Measurements from ENCODE around the gene SPATS2.

The SPATS2 gene

DNA sequence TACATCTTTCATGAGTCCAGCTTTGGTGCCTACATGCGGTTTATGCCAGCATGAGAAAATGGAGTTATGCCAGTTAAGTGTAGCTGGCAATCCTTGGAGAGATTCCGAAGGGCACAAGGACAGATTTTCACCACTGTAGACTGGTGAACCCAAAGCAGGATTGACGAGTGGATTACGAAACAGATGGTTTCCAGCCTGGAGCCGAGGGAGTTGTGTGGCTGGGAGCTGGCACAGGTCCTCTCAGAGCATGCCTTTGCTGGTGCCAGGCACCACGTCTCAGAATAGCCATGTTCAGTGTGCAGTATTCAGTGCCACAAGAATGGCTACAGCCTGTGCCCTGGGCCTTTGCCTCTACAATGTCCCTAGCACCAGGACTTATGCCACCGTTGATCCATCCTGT lies 184.8 kb downstream of the SPATS2 start:
- Histone ChIP-seq H3K27ac (ENCODE audit: insufficient read depth, low read length, poor library complexity, severe bottlenecking) (no peak overlapping the region), H3K4me3 (ENCODE audit: insufficient read depth, low read depth, low read length, poor library complexity, severe bottlenecking) (no peak overlapping the region), H3K36me3 (ENCODE audit: control insufficient read depth, insufficient read depth, low read length) (peaks cover 8% of the 10 kb centered on the region), H3K27me3 (replicated peaks; ENCODE audit: control insufficient read depth, insufficient read depth, low read length, poor library complexity, severe bottlenecking) (peaks cover 15% of the 10 kb centered on the region), H3K9me3 (ENCODE audit: control insufficient read depth, low read length) (no peaks in the 10 kb centered on the region), H3K4me1 (ENCODE audit: control insufficient read depth, insufficient read depth, low read length, poor library complexity, severe bottlenecking) (peaks cover 8% of the 10 kb centered on the region)
- DNase-seq = no peak

DNA sequence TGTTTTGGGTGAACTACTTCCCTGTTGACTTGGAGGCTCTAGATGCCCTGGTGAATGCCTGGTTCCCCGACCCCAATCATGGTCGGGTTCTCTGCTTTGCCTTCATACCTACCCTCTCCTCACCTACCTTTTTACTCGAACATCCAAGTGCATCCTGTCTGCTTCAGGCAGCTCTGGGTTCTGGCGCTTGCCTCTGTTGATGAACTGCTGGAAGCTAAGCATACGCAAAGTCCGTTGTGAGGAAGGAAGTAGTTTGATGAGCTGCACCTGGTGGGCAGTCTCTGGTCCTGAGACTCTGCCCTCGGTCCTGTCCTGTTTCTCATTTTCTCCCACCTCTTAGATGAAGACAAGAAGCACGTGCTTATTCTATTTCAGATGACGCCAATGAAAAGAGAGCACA lies 185.2 kb downstream of the SPATS2 start:
- Histone ChIP-seq H3K4me3 (ENCODE audit: insufficient read depth, low read depth, low read length, poor library complexity, severe bottlenecking) (no peak overlapping the region), H3K27me3 (replicated peaks; ENCODE audit: control insufficient read depth, insufficient read depth, low read length, poor library complexity, severe bottlenecking) (peaks cover 15% of the 10 kb centered on the region), H3K27ac (ENCODE audit: insufficient read depth, low read length, poor library complexity, severe bottlenecking) (no peak overlapping the region), H3K9me3 (ENCODE audit: control insufficient read depth, low read length) (no peaks in the 10 kb centered on the region), H3K36me3 (ENCODE audit: control insufficient read depth, insufficient read depth, low read length) (peaks cover 12% of the 10 kb centered on the region), H3K4me1 (ENCODE audit: control insufficient read depth, insufficient read depth, low read length, poor library complexity, severe bottlenecking) (peaks cover 8% of the 10 kb centered on the region)
- DNase-seq = no peak

DNA sequence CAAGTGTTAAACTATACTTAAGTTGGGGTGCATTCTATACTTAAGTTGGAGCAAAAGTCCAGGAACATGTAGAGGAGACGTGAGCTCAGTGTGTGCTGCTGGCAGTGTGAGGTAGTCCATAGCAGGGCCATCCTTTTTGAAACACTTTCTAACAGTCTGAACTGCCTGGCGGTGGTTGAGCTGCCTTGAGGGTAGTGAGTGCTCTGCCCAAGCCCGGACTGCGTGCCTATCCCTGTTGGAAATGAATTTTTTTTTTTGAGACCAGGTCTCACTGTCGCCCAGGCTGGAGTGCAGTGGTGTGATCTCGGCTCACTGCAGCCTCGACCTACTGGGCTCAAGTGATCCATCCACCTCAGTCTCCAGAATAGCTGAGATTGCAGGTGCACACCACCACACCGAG lies 185.6 kb downstream of the SPATS2 start:
- peaks cover 15% of the 10 kb centered on the region for H3K27me3 ChIP-seq (replicated peaks; ENCODE audit: control insufficient read depth, insufficient read depth, low read length, poor library complexity, severe bottlenecking)

DNA sequence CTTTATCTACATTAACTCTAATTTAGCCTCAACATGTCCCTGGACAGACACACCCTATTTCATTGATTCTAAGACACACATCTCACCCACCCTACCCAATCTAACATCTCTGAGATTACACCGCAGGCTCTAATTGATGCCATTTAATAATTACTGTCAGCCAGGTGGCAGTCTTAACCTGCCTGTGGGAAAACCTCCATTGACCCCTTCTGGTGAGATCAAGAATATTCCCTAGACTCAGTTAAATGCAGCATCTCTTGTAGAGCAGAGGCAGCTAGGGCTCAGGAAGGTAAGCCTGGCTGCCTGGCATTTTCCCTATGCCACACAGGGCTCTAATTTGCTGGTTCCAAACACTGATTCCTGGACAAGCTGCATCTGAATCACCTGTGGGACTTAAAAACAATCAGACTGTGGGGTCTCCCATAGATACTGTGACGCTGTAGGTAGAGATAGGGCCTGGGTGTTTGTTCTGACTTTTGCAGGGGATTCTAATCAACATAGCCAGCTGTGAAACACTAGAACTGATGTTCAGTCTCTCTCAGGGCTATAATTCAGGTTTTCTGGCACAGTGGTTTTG lies 186.3 kb downstream of the SPATS2 start:
- peaks cover 19% of the 10 kb centered on the region for H3K36me3 ChIP-seq (ENCODE audit: control insufficient read depth, insufficient read depth, low read length)
- H3K27ac ChIP-seq (ENCODE audit: insufficient read depth, low read length, poor library complexity, severe bottlenecking) = no peak overlapping the region
- peaks cover 6% of the 10 kb centered on the region for H3K4me1 ChIP-seq (ENCODE audit: control insufficient read depth, insufficient read depth, low read length, poor library complexity, severe bottlenecking)
- H3K27me3 ChIP-seq (replicated peaks; ENCODE audit: control insufficient read depth, insufficient read depth, low read length, poor library complexity, severe bottlenecking) = peaks cover 11% of the 10 kb centered on the region
- H3K9me3 ChIP-seq (ENCODE audit: control insufficient read depth, low read length) = no peaks in the 10 kb centered on the region
- H3K4me3 ChIP-seq (ENCODE audit: insufficient read depth, low read depth, low read length, poor library complexity, severe bottlenecking) = no peak overlapping the region
- DNase-seq = no peak

More for the DNA sequence above, 185.6 kb downstream of the SPATS2 start:
- H3K27ac ChIP-seq (ENCODE audit: insufficient read depth, low read length, poor library complexity, severe bottlenecking) = no peak overlapping the region
- no peak for DNase-seq
- no peak overlapping the region for H3K4me3 ChIP-seq (ENCODE audit: insufficient read depth, low read depth, low read length, poor library complexity, severe bottlenecking)
- H3K9me3 ChIP-seq (ENCODE audit: control insufficient read depth, low read length) = no peaks in the 10 kb centered on the region
- H3K36me3 ChIP-seq (ENCODE audit: control insufficient read depth, insufficient read depth, low read length) = peaks cover 16% of the 10 kb centered on the region
- H3K4me1 ChIP-seq (ENCODE audit: control insufficient read depth, insufficient read depth, low read length, poor library complexity, severe bottlenecking) = peaks cover 8% of the 10 kb centered on the region

DNA sequence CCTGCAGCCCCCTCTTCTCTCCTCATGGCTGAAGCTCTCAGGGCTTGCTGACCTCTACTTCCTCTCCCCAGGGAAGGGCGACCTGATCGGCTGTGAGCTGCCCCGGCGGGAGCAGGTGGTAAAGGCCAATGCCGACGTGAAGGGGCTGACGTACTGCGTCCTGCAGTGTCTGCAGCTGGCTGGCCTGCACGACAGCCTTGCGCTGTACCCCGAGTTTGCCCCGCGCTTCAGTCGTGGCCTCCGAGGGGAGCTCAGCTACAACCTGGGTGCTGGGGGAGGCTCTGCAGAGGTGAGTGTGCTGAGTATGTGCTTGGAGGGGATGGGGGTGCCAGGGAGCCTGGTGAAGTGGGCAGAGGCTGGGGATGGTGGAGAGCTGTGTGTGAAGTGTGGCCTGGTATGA lies 187.0 kb downstream of the SPATS2 start:
- no peak overlapping the region for H3K4me3 ChIP-seq (ENCODE audit: insufficient read depth, low read depth, low read length, poor library complexity, severe bottlenecking)
- H3K27ac ChIP-seq (ENCODE audit: insufficient read depth, low read length, poor library complexity, severe bottlenecking) = no peak overlapping the region
- H3K36me3 ChIP-seq (ENCODE audit: control insufficient read depth, insufficient read depth, low read length) = peaks cover 25% of the 10 kb centered on the region
- no peaks in the 10 kb centered on the region for H3K4me1 ChIP-seq (ENCODE audit: control insufficient read depth, insufficient read depth, low read length, poor library complexity, severe bottlenecking)
- H3K27me3 ChIP-seq (replicated peaks; ENCODE audit: control insufficient read depth, insufficient read depth, low read length, poor library complexity, severe bottlenecking) = peaks cover 4% of the 10 kb centered on the region
- DNase-seq = no peak
- no peaks in the 10 kb centered on the region for H3K9me3 ChIP-seq (ENCODE audit: control insufficient read depth, low read length)

DNA sequence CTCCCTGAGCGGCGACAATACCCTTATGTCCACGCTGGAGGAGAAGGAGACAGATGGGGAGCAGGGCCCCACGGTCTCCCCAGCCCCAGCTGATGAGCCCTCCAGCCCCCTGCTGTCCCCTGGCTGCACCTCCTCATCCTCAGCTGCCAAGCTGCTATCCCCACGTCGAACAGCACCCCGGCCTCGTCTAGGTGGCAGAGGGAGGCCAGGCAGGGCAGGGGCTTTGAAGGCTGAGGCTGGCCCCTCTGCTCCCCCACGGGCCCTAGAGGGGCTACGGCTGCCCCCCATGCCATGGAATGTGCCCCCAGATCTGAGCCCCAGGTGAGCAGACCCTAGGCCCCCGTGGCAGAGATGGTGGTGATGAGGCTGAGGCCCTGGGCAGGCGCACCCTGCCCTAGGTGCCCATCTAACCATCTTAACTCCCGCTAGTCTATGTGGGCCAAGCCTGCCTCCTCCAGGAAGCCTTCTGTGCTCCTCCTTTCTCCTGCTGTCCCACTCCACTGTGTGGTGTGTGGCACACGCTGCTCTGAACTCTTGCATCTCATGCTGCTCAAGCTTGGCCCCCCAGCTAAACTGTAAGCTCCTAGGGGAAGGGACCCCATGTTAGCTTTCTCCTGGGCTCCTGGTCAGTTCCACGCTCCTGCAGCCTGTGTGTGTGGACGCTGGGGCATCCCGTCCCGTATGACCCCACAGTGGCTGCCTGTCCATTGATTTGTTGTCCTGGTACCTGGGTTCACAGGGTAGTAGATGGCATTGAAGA lies 188.5 kb downstream of the SPATS2 start:
- H3K9me3 ChIP-seq (ENCODE audit: control insufficient read depth, low read length) = no peaks in the 10 kb centered on the region
- H3K4me1 ChIP-seq (ENCODE audit: control insufficient read depth, insufficient read depth, low read length, poor library complexity, severe bottlenecking) = no peaks in the 10 kb centered on the region
- H3K36me3 ChIP-seq (ENCODE audit: control insufficient read depth, insufficient read depth, low read length) = peaks cover 41% of the 10 kb centered on the region
- no peak overlapping the region for H3K4me3 ChIP-seq (ENCODE audit: insufficient read depth, low read depth, low read length, poor library complexity, severe bottlenecking)
- H3K27ac ChIP-seq (ENCODE audit: insufficient read depth, low read length, poor library complexity, severe bottlenecking) = no peak overlapping the region
- H3K27me3 ChIP-seq (replicated peaks; ENCODE audit: control insufficient read depth, insufficient read depth, low read length, poor library complexity, severe bottlenecking) = no peaks in the 10 kb centered on the region
- DNase-seq = no peak

DNA sequence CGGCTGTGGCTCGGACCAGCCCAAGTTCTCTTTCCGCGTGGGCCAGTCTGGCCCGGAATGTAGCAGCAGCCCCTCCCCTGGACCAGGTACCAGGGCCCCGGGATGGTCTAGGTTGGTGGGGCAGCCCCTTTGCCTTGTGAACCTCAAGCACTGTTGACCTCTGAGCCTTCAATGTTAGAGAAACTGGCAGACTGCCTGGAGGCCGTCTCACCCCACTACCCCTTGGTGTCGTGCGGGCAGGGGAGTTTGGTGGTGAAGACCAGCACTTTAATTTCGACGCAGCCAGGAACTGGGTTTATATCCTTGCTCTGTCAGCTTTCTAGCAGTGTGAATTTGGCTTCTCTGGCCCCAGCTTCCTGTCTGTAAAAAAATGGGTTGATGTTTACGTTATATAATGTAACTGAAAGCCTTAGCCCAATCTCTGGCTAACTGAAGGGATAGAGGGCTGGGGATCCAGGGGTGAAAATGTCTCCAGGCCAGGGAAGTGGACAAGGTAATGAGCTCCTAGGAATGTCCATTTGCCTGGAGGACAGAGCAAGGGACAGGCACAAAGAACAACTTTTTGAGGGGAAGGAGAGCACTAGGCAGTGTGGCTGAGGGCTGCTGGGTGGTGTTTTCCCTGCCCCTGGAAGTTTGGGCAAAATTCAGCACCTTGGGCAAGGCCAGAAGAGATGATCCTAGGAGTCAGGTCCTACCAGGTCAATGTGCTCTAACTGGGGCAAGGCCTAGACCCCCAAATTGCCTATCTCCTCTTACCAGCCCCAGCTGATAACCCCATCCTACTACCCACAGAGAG lies 189.3 kb downstream of the SPATS2 start:
- Histone ChIP-seq H3K9me3 (ENCODE audit: control insufficient read depth, low read length) (no peaks in the 10 kb centered on the region), H3K36me3 (ENCODE audit: control insufficient read depth, insufficient read depth, low read length) (peaks cover 48% of the 10 kb centered on the region), H3K27me3 (replicated peaks; ENCODE audit: control insufficient read depth, insufficient read depth, low read length, poor library complexity, severe bottlenecking) (no peaks in the 10 kb centered on the region), H3K4me1 (ENCODE audit: control insufficient read depth, insufficient read depth, low read length, poor library complexity, severe bottlenecking) (no peaks in the 10 kb centered on the region), H3K4me3 (ENCODE audit: insufficient read depth, low read depth, low read length, poor library complexity, severe bottlenecking) (no peak overlapping the region), H3K27ac (ENCODE audit: insufficient read depth, low read length, poor library complexity, severe bottlenecking) (no peak overlapping the region)
- DNase-seq = no peak

DNA sequence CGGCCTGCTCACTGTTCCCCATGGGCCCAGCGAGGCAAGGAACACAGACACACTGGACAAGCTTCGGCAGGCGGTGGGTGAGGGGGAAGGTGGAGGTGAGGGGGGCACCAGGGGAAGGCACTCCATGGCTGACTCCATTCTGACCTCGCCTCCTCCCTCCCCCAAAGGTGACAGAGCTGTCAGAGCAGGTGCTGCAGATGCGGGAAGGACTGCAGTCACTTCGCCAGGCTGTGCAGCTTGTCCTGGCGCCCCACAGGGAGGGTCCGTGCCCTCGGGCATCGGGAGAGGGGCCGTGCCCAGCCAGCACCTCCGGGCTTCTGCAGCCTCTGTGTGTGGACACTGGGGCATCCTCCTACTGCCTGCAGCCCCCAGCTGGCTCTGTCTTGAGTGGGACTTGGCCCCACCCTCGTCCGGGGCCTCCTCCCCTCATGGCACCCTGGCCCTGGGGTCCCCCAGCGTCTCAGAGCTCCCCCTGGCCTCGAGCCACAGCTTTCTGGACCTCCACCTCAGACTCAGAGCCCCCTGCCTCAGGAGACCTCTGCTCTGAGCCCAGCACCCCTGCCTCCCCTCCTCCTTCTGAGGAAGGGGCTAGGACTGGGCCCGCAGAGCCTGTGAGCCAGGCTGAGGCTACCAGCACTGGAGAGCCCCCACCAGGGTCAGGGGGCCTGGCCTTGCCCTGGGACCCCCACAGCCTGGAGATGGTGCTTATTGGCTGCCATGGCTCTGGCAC lies 190.1 kb downstream of the SPATS2 start:
- peaks cover 55% of the 10 kb centered on the region for H3K36me3 ChIP-seq (ENCODE audit: control insufficient read depth, insufficient read depth, low read length)
- no peak overlapping the region for H3K4me3 ChIP-seq (ENCODE audit: insufficient read depth, low read depth, low read length, poor library complexity, severe bottlenecking)
- no peak for DNase-seq
- H3K9me3 ChIP-seq (ENCODE audit: control insufficient read depth, low read length) = no peaks in the 10 kb centered on the region
- H3K4me1 ChIP-seq (ENCODE audit: control insufficient read depth, insufficient read depth, low read length, poor library complexity, severe bottlenecking) = no peaks in the 10 kb centered on the region
- no peaks in the 10 kb centered on the region for H3K27me3 ChIP-seq (replicated peaks; ENCODE audit: control insufficient read depth, insufficient read depth, low read length, poor library complexity, severe bottlenecking)
- H3K27ac ChIP-seq (ENCODE audit: insufficient read depth, low read length, poor library complexity, severe bottlenecking) = no peak overlapping the region

DNA sequence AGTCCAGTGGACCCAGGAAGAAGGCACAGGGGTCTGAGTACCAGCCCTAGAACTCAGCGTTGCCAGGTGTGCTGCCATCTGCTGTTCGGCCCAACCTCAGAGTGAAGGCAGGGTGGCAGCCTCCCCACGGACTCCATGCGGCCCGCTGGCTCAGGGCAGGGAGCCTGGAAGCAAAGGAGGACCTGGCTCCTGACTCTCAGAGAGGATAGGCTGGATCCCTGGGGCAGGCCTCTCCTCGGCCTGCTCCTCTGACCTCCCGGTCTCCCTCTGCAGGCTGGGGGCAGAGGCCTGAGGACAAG lies 190.6 kb downstream of the SPATS2 start:
- no peaks in the 10 kb centered on the region for H3K27me3 ChIP-seq (replicated peaks; ENCODE audit: control insufficient read depth, insufficient read depth, low read length, poor library complexity, severe bottlenecking)
- no peaks in the 10 kb centered on the region for H3K9me3 ChIP-seq (ENCODE audit: control insufficient read depth, low read length)
- peaks cover 59% of the 10 kb centered on the region for H3K36me3 ChIP-seq (ENCODE audit: control insufficient read depth, insufficient read depth, low read length)

More for the DNA sequence above, 190.6 kb downstream of the SPATS2 start:
- DNase-seq = no peak
- no peaks in the 10 kb centered on the region for H3K4me1 ChIP-seq (ENCODE audit: control insufficient read depth, insufficient read depth, low read length, poor library complexity, severe bottlenecking)
- H3K27ac ChIP-seq (ENCODE audit: insufficient read depth, low read length, poor library complexity, severe bottlenecking) = no peak overlapping the region
- no peak overlapping the region for H3K4me3 ChIP-seq (ENCODE audit: insufficient read depth, low read depth, low read length, poor library complexity, severe bottlenecking)
